HepG2 (cell line): ENCODE results near the gene ANKS1A. TPM values are rescaled to one million over a fixed set of nuclear protein-coding genes. Genes with fewer than 3 reads are reported as not detected.

Experiments
- ATAC-seq: fragments of 200-7000 bp; cut with Tn5 transposase; 3 replicates; pipeline ENCODE4 v1.9.1; 2020; ENCODE audit warnings: mild to moderate bottlenecking, moderate library complexity
- BruUV-seq: library from RNA; stranded (reverse); fragments of 400-500 nt; replicated peaks from 2 replicates; lab custom pipeline; 2021; lab: Mats Ljungman, UMichigan
- CTCF ChIA-PET: fragments of 300-600 bp; formaldehyde crosslinking; extraction: SDS; loops from one replicate; lab custom pipeline; 2021; ENCODE audit warnings: low total read pairs, inconsistent platforms, low intra/inter-chr PET ratio; lab: Yijun Ruan, JAX
- POLR2A ChIA-PET: fragments of 350-600 bp; sonication (Branson Sonifier 250); formaldehyde crosslinking; loops from one replicate; lab custom pipeline; 2020; ENCODE audit warnings: antibody characterized with exemption, inconsistent platforms; lab: Yijun Ruan, JAX
- DNase-seq: peaks from one replicate; pipeline ENCODE4 v3.0.0-alpha.2; 2015; ENCODE audit warnings: low spot score
- FAIRE-seq: peaks from 3 replicates; lab custom pipeline; 2011; peaks lifted over from hg19 to GRCh38; lab: Jason Lieb, UNC
- H2AFZ ChIP-seq: one replicate; pipeline ENCODE4 v1.6.1; 2011; ENCODE audit warnings: low read length, inconsistent platforms
- H3K27ac ChIP-seq: fragments of 300-600 bp; 3 replicates; pipeline ENCODE4 v1.8.0; 2011; ENCODE audit warnings: mixed run types, mild to moderate bottlenecking, mixed read lengths, low read length, inconsistent platforms; ENCODE audit not compliant: insufficient read depth; ENCODE audit errors: extremely low read length
- H3K27me3 ChIP-seq, 2 experiments: fragments of 200-600 bp in 1 of 2; 2 replicates in 1 of 2; 3 replicates in 1 of 2; pipeline versions ENCODE4 v1.6.0 to v1.8.0; 2011; ENCODE audit warnings: low read length in 2 of 2, mild to moderate bottlenecking in 2 of 2, moderate library complexity in 2 of 2, inconsistent platforms in 1 of 2; ENCODE audit not compliant: insufficient read depth in 2 of 2, control insufficient read depth in 1 of 2
- H3K36me3 ChIP-seq, 2 experiments: fragments of 200-600 bp in 1 of 2; replicated peaks in 1 of 2; 2 replicates in 1 of 2; 3 replicates in 1 of 2; pipeline versions ENCODE4 v1.5.1 to v1.8.0; 2011; ENCODE audit warnings: low read length in 2 of 2, inconsistent platforms in 1 of 2; ENCODE audit not compliant: insufficient read depth in 2 of 2, control insufficient read depth in 1 of 2
- H3K4me1 ChIP-seq: 2 replicates; pipeline ENCODE4 v1.5.1; 2012; ENCODE audit warnings: low read length, inconsistent platforms; ENCODE audit not compliant: insufficient read depth
- H3K4me2 ChIP-seq: 2 replicates; pipeline ENCODE4 v1.6.0; 2011; ENCODE audit warnings: low read depth, low read length, inconsistent platforms
- H3K4me3 ChIP-seq, 3 experiments: fragments of 200-600 bp in 1 of 3; sonication (generic), shearing (Covaris generic) in 1 of 3; replicated peaks in 1 of 3; 2 replicates each; pipeline ENCODE4 v1.5.1; 2011 to 2016; ENCODE audit warnings: low read length in 3 of 3, inconsistent platforms in 2 of 3, low read depth in 2 of 3, mild to moderate bottlenecking in 2 of 3, control low read depth in 1 of 3, mixed read lengths in 1 of 3; ENCODE audit not compliant: insufficient read depth in 1 of 3
- H3K79me2 ChIP-seq: one replicate; pipeline ENCODE4 v1.6.1; 2011; ENCODE audit warnings: low read length, inconsistent platforms; ENCODE audit not compliant: insufficient read depth
- H3K9ac ChIP-seq: 2 replicates; pipeline ENCODE4 v1.6.0; 2011; ENCODE audit warnings: mild to moderate bottlenecking, low read depth, low read length, inconsistent platforms; ENCODE audit not compliant: insufficient read depth
- H3K9me3 ChIP-seq: 2 replicates; pipeline ENCODE4 v1.5.1; 2012; ENCODE audit warnings: mild to moderate bottlenecking, low read length
- H4K20me1 ChIP-seq: 2 replicates; pipeline ENCODE4 v1.6.0; 2011; ENCODE audit warnings: inconsistent platforms, mild to moderate bottlenecking, low read length, moderate library complexity; ENCODE audit not compliant: insufficient read depth
- CEBPG ChIP-seq: IDR thresholded peaks from 2 replicates; pipeline ENCODE4 v1.6.1; 2016
- IKZF4 ChIP-seq: sonication (generic); formaldehyde crosslinking; IDR thresholded peaks from 2 replicates; pipeline ENCODE4 v1.5.1; 2020; ENCODE audit warnings: borderline replicate concordance, mild to moderate bottlenecking, low read depth, missing genetic modification reagents; ENCODE audit errors: not compliant biosample characterization
- MYNN ChIP-seq: sonication (generic); formaldehyde crosslinking; IDR thresholded peaks from 2 replicates; pipeline ENCODE4 v1.4.0; 2020; ENCODE audit warnings: mild to moderate bottlenecking, low read depth, missing genetic modification reagents
- MYPOP ChIP-seq: sonication (generic); formaldehyde crosslinking; IDR thresholded peaks from 2 replicates; pipeline ENCODE4 v1.8.1; 2023; ENCODE audit warnings: mild to moderate bottlenecking, moderate library complexity, missing genetic modification reagents
- NFAT5 ChIP-seq: sonication (generic); formaldehyde crosslinking; IDR thresholded peaks from 2 replicates; pipeline ENCODE4 v1.4.0; 2020; ENCODE audit warnings: missing genetic modification reagents
- PLRG1 ChIP-seq: fragments of 450-650 bp; conservative IDR thresholded peaks from 2 replicates; pipeline ENCODE4 v1.6.1; 2016
- POLR2AphosphoS5 ChIP-seq: IDR thresholded peaks from 2 replicates; pipeline ENCODE4 v1.6.1; 2012; ENCODE audit warnings: low read depth, low read length
- RFX1 ChIP-seq: fragments of 450-650 bp; IDR thresholded peaks from 2 replicates; pipeline ENCODE4 v1.6.1; 2017
- TMF1 ChIP-seq: sonication (generic); formaldehyde crosslinking; IDR thresholded peaks from 2 replicates; pipeline ENCODE4 v1.8.1; 2022; ENCODE audit warnings: low read depth, missing genetic modification reagents
- ZNF33B ChIP-seq: sonication (generic); formaldehyde crosslinking; IDR thresholded peaks from 2 replicates; pipeline ENCODE4 v1.5.1; 2020; ENCODE audit warnings: mild to moderate bottlenecking, missing genetic modification reagents
- ZNF451 ChIP-seq: sonication (generic); formaldehyde crosslinking; IDR thresholded peaks from 2 replicates; pipeline ENCODE4 v1.5.0; 2020; ENCODE audit warnings: mild to moderate bottlenecking, missing genetic modification reagents
- ZNF543 ChIP-seq: sonication (generic); formaldehyde crosslinking; IDR thresholded peaks from 2 replicates; pipeline ENCODE4 v1.4.0; 2020; ENCODE audit warnings: mild to moderate bottlenecking, missing genetic modification reagents
- ZNF619 ChIP-seq: sonication (generic); formaldehyde crosslinking; IDR thresholded peaks from 2 replicates; pipeline ENCODE4 v1.4.0; 2020; ENCODE audit warnings: mild to moderate bottlenecking, missing genetic modification reagents
- ZNF687 ChIP-seq: sonication (generic); formaldehyde crosslinking; IDR thresholded peaks from 2 replicates; pipeline ENCODE4 v1.5.1; 2020; ENCODE audit warnings: mild to moderate bottlenecking, missing genetic modification reagents, moderate library complexity
- ZNF766 ChIP-seq: sonication (generic); formaldehyde crosslinking; IDR thresholded peaks from 2 replicates; pipeline ENCODE4 v1.5.0; 2020; ENCODE audit warnings: missing genetic modification reagents, borderline replicate concordance
- ZSCAN12 ChIP-seq: sonication (generic); formaldehyde crosslinking; IDR thresholded peaks from 2 replicates; pipeline ENCODE4 v1.9.0; 2021; ENCODE audit warnings: mild to moderate bottlenecking, missing genetic modification reagents
- WGBS: methylation state at CpG from one replicate; pipeline ENCODE4 v1.1.6; 2017; ENCODE audit warnings: low lambda C conversion rate; 5-methylcytosine and 5-hydroxymethylcytosine counted together
- in situ Hi-C: cut with HindIII; loops from 2 replicates; pipeline ENCODE4 v1.10.0; 2017; ENCODE audit warnings: low pct_unique_long_range_greater_than_20kb; ENCODE audit not compliant: extremely low pct_ligation_motif_present
- intact Hi-C: fragments of 100-400 bp; cut with micrococcal nuclease; formaldehyde crosslinking; loops from one replicate; pipeline ENCODE4 v1.10.0; 2022; ENCODE audit not compliant: unreplicated experiment
- polyA plus RNA-seq, 8 experiments: library from polyadenylated mRNA; depleted of rRNA in 3 of 8; stranded (reverse) in 7 of 8; unstranded in 1 of 8; fragments of >200 nt; fragmentation: Illumina TruSeq in 4 of 8; extraction: Trizol in 4 of 8; gene quantifications; 2 replicates each; pipeline versions ENCODE4 v1.2.1 to v1.2.3, GENCODE V29; 2011 to 2016; ENCODE audit warnings: low read depth in 4 of 8, missing spikeins in 1 of 8, mixed read lengths in 1 of 8; ENCODE audit not compliant: insufficient read depth in 1 of 8
- total RNA-seq, 5 experiments: library from RNA; depleted of rRNA; stranded (reverse); fragments of >200 nt; fragmentation: Illumina TruSeq; extraction: Trizol; gene quantifications; 2 replicates each; pipeline ENCODE4 v1.2.3, GENCODE V29; 2016; ENCODE audit warnings: low read depth in 1 of 5

The ANKS1A gene
- total and polyA plus RNA-seq, 2 of the 13 experiments (the other 11 are each of a cell fraction or from before 2014, with no cell fraction given): 7.2 to 15.1 TPM

- BruUV-seq: no TSS peak
- Histone ChIP-seq H2AFZ (no peak overlapping the region), H3K9ac (no peak overlapping the region), H3K79me2 (no peaks in the 10 kb centered on the region), H3K27ac (peak overlapping the region; percentile 40), H3K9me3 (no peaks in the 10 kb centered on the region), H3K36me3 (peaks cover 7 to 25% of the 10 kb centered on the region in 2 experiments; a peak in 4 of 5 replicates), H3K4me2 (no peak overlapping the region), H3K4me3 (no peak overlapping the region), H3K4me1 (peaks cover 13% of the 10 kb centered on the region), H4K20me1 (no peaks in the 10 kb centered on the region), H3K27me3 (no peaks in the 10 kb centered on the region)
- CTCF ChIA-PET: no interaction called here
- 98% methylated on average over 7 of the region's 7 CpGs for WGBS
- intact Hi-C loops (no loop called here), in situ Hi-C loops (no loop called here)
- POLR2A ChIA-PET: interaction anchor here (1.9 kb wide), 1 partner anchor 164 kb away, joined by 4 read pairs; the partner anchor contains the start of gene TAF11
- ATAC-seq (no peak), DNase-seq (no peak), FAIRE-seq (no peak)
- TF ChIP-seq ZSCAN12 (CRISPR knock-in tag) (no peak), ZNF451 (CRISPR knock-in tag) (no peak), TMF1 (CRISPR knock-in tag) (no peak), ZNF33B (CRISPR knock-in tag) (no peak), ZNF687 (CRISPR knock-in tag) (no peak), MYPOP (CRISPR knock-in tag) (no peak), IKZF4 (CRISPR knock-in tag) (no peak), RFX1 (no peak), ZNF543 (CRISPR knock-in tag) (no peak), ZNF766 (CRISPR knock-in tag) (no peak), MYNN (CRISPR knock-in tag) (no peak), PLRG1 (no peak), NFAT5 (CRISPR knock-in tag) (no peak), CEBPG (CRISPR knock-in tag) (no peak), ZNF619 (CRISPR knock-in tag) (no peak), POLR2AphosphoS5 (no peak)
Measured at GRCh38 chr6:35051396-35051795, 162.3 kb downstream of the ANKS1A start.
